ENCODE data around the gene EVA1C.
"Not testable (repeated sequence)": the region's sequence is repeated elsewhere in the genome, so short reads cannot be mapped to it uniquely, and the experiment has no call there.

The EVA1C gene

DNA sequence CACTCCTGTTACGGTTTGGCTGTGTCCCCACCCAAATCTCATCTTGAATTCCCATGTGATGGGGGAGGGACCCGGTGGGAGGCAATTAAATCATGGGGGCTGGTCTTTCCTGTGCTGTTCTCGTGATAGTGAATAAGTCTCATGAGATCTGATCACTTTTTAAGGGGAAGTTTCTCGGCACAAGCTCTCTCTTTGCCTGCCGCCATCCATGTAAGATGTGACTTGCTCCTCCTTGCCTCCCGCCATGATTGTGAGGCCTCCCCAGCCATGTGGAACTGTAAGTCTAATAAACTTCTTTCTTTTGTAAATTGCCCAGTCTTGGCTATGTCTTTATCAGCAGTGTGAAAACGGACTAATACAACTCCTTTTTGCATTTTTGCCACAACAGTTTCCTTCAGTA, 118.3 kb downstream of the EVA1C start:
- not testable (repeated sequence) for DNase-seq (ENCODE audit: low spot score)

DNA sequence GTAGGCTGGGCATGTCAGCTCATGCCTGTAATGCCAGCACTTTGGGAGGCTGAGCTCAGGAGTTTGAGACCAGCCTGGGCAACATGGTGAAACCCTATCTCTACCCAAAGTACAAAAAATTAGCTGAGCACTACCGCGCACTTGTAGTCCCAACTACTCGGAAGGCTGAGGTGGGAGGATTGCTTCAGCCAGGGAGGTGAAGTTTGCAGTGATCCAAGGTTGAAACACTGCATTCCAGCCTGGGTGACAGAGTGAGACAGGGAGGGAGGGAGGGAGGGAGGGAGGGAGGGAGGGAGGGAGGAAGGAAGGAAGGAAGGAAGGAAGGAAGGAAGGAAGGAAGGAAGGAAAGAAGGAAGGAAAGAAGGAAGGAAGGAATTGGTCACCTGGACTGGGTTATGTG, 119.1 kb downstream of the EVA1C start:
- not testable (repeated sequence) for DNase-seq (ENCODE audit: low spot score)

DNA sequence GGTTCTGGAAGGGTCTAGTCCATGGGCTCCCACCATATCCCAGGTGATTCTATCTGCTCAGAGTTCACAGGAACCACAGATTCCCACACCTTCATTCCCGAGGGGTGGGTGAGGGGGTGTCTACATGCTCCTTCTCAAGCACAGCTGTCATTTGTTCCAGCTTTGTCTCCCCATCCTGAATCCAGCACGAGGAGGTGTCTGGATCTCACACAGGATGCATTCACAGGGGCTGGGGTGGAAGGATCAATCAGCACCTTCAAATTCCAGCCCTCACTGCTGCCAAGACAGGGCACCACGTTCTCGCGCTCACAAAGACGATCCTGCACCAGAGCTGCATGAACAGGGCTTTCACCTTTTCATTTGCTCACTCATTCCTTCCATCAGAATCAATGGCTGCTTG, 120.1 kb downstream of the EVA1C start:
- no peak for DNase-seq (ENCODE audit: low spot score)

DNA sequence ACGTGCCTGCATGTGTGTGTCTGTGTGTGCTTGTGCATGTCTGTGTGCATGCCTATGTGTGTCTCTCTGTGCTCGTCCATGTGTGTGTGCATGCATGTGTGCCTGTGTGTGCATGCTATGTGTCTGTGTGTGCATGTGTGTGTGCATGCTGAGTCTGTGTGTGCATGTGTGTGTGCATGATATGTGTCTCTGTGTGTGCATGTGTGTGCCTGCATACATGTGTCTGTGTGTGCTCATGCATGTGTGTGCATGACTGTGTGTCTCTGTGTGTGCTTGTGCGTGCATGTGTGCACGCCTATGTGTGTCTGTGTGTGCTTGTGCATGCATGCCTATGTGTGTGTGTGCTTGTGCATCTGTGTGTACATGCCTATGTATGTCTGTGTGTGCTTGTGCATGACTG, 120.5 kb downstream of the EVA1C start:
- no peak for DNase-seq (ENCODE audit: low spot score)

DNA sequence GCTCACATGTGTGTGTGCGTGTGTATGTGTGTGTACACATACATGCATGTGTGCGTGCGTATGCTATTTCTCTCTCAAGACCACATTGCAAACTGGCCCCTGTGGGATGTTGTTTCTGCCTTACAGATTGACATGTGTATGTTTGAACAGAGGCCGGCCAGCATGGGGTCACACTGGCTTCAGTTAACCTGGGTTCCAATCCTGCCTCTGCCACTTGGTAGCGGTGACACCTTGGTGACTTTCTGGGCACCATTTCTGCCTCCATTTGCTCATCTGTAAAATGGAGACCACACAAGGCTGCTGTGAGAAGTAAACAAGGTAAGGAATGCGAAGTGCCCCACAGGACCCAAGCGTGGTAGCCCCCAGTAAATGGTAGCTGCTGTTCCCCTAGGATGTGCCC, 121.1 kb downstream of the EVA1C start:
- DNase-seq (ENCODE audit: low spot score), result no peak

DNA sequence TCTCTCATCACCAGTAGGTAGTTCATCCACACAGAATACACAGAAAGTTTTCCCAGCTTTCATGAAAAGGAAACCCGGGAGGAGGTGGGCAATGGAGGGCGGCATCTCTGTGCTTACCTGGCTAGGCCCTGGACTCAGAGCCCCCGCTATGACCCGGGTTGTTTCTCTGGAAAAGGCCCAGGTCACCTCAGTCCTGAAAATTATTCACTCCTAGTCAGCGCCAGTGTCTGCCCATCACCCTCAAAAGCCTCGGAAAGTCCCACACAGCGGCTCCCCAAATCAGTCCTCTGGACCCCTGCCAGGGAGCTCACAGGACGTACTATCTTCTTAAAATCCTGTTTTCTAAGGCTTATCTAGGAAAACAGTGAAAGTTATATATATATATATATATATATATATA, 121.6 kb downstream of the EVA1C start:
- no peak for DNase-seq (ENCODE audit: low spot score)

DNA sequence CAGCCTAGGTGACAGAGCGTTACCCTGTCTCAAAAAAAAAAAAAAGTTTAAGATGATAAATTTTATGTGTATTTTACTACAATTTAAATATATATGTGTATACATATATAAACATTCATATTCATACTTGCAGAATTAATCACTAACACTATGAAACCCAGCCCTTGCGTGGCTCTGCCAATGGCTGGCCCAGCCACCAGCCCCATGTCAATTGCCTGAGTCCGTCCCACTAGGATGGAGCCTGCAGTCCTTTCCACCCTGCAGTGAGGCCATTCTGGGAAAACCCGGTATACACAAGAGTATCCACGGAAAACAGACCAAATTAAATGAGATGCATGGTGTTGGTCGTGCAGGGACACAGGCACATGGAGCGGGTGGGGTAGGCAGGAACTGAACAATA, 123.1 kb downstream of the EVA1C start:
- no peak for DNase-seq (ENCODE audit: low spot score)

DNA sequence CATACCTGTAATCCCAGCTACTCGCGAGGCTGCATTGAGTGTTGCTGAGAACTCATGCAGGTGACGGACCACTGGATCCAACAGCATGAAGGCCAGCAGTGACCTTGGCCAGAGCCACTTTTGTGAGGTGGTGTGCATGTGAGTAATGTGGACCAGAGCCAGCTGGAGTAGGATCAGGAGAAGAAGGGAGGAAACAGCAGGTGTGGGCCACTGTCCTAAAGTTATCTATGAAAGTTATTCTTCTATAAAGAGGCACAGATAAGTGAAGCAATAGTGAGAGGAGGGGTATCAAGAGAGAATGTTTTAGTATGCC, 125.0 kb downstream of the EVA1C start:
- no peak for DNase-seq (ENCODE audit: low spot score)

DNA sequence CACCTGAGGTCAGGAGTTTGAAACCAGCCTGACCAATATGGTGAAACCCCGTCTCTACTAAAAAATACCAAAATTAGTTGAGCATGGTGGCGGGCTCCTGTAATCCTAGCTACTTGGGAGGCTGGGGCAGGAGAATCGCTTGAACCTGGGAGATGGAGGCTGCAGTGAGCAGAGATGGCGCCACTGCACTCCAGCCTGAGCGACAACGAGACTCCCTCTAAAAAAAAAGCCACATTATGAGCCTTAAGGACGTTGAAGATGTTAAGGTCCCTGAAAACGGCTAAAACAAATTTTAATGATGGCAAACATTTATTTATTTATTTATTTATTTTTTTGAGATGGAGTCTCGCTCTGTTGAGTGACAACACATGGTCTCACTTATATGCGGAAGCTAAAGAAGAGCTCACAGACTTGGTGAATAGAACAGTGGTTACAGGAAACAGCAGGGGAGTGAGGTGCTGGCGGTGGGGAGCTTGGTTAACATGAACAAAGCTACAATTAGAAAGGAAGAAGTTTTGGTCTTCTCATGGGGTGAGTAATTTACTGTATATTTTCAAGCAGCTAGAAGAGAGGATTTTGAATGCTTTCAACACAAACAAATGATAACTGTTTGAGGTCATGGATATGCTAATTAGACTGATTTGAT, 125.8 kb downstream of the EVA1C start:
- DNase-seq (ENCODE audit: low spot score), result peak; percentile 30

DNA sequence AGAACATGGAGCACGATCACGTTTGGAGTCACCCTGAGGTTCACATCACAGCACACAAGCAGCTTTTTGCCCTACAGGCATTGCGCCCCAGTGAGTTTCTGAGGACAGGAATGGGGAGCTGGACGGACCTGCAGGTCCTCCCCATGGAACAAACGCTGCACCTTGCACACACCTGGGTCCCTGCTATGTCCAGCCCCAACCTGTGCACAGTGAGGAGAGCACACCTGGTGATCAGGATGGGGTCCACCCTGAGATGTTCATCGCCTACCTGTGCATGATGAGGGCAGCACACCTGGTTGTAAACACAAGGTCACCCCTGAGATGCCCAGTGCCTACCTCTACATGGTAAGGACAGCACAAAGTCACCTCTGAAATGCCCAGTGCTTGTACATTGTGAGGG, 126.9 kb downstream of the EVA1C start:
- DNase-seq (ENCODE audit: low spot score), result no peak

DNA sequence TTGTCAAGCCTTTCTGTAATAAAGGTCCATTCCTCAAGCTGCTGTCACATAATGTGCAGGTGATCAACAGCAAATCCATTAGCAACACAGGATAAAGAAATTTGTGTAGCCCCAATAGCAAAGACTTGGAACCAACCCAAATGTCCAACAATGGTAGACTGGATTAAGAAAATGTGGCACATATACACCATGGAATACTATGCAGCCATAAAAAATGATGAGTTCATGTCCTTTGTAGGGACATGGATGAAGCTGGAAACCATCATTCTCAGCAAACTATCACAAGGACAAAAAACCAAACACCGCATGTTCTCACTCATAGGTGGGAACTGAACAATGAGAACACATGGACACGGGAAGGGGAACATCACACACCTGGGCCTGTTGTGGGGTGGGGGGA, 130.6 kb downstream of the EVA1C start:
- DNase-seq (ENCODE audit: low spot score), result not testable (repeated sequence)

DNA sequence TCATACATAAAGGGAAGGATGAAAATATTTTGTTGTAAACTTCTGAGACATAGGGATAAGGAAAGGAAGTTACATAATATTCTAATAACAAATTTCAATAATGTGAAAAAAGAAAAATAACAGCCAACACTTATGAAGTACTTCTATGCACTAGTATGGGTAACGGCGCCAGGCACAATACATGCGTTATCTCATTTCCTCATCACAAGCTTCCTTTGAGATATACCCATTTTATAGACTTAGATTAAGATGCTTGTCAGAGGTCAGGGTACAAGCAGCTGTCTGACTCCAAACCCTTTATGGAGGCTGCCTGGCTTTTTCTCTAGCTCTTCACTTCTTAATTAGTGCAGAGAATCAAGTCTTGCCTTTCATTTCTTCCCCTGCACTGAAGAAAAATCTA, 131.5 kb downstream of the EVA1C start:
- DNase-seq (ENCODE audit: low spot score), result no peak

DNA sequence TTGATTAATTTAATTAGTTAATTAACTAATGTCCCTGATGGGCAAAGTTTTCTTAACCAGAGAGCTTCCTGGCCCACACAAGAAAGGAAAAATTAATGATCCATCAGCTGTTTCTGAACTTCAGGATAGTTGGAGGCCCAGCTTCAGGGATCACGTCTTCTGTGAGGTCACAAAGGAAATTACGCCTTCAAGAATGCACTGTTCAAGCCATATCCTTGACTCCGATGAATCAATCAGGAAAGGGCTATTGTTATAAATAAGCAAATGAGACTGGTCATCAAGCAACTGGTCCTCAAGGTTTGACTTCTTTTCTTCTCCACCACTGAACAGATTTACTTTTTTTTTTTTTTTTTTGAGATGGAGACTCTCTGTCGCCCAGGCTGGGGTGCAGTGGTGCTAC, 132.2 kb downstream of the EVA1C start:
- no peak for DNase-seq (ENCODE audit: low spot score)

DNA sequence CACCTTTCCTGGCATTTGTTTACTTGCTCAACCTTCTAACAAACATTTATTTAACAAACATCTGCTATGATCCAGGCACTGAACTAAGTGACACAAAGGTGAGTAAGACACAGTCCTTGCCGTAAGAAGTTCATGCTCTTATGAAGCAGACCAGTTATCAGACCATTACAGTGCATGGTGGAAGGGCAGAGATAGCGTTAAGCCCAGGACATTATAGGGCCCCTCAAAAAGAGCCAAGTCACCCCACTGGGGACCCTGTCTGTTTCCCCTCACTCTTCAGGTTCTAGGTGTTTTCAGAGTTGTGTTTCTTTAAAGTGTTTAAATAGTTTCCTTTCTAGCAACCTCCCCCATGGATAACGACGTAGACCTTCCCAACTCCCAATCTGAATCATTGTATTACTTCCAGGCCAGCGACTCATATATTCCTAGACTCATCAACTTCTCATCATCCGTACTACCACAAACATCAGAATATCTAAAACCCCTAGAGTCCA, 133.5 kb downstream of the EVA1C start:
- no peak for DNase-seq (ENCODE audit: low spot score)

DNA sequence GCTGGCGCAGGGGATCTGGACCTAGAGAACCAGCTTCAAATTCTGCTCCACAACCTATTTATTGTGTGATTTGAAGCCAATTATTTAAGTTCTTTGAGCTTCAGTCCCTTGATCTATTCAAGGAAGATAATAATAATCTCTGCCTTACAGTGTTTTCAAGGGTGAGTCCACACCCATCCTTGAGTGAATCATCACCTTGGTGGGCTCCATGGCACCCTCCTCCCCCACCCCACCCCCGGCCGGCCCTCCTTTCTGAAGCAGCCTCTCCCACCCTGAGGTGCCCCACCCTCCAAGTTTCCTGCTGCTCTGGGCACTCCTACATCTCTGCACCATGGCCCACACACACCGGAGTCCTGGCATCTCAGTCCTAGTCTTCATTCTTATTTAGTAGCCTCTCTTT, 134.5 kb downstream of the EVA1C start:
- DNase-seq (ENCODE audit: low spot score), result no peak

DNA sequence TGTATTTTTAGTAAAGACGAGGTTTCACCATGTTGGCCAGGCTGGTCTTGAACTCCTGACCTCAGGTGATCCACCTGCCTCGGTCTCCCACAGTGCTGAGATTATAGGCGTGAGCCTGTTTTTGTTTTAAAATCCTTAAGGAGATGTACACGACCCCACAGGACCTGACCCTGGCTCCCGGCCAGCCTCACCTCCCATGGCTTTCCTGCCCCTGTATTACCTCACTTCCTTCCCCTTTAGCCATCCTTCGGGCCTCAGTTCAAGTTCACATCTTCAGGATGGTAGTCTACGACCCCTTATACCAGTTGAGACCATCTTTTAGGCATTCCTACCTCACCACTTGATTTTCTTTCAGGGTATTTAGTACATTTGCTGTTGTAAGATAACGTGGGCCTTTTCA, 136.5 kb downstream of the EVA1C start:
- no peak for DNase-seq (ENCODE audit: low spot score)

DNA sequence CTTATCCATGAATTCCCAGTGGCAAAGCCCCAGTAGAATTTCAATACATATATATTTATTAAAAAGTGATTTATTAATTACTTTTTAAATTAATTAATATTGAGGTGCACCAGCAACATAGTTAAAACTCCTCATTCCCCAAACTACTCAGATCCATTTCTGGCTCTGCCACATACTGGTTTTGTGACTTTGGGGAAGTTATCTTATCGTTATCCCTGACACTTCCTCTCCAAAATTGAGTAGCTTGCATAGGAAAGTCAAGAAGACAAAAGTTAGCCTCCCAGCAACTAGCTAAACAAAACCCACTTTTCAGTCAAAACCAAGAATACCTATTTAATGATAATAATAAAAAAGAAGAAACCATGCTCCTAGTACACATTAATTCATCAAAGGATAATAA, 136.9 kb downstream of the EVA1C start:
- DNase-seq (ENCODE audit: low spot score), result no peak

DNA sequence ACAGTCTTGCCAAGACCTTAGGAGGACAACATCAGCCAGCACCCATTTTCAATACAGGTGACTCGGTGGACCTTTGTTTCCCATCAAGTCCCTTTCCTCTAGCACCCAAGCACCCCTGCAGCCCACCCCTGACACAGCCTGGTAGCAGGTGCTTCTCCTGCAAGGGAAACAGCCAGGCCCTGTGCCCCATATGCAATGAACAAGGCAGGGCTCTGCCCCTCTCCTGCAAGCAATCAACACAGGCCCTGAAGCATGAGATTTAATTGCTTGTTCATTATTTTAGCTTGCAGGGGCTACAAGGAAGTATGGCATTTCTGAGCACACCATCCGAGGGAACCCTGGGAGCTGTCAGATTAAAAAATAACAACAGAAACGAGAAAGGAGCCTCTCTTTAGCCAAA, 137.4 kb downstream of the EVA1C start:
- no peak for DNase-seq (ENCODE audit: low spot score)

DNA sequence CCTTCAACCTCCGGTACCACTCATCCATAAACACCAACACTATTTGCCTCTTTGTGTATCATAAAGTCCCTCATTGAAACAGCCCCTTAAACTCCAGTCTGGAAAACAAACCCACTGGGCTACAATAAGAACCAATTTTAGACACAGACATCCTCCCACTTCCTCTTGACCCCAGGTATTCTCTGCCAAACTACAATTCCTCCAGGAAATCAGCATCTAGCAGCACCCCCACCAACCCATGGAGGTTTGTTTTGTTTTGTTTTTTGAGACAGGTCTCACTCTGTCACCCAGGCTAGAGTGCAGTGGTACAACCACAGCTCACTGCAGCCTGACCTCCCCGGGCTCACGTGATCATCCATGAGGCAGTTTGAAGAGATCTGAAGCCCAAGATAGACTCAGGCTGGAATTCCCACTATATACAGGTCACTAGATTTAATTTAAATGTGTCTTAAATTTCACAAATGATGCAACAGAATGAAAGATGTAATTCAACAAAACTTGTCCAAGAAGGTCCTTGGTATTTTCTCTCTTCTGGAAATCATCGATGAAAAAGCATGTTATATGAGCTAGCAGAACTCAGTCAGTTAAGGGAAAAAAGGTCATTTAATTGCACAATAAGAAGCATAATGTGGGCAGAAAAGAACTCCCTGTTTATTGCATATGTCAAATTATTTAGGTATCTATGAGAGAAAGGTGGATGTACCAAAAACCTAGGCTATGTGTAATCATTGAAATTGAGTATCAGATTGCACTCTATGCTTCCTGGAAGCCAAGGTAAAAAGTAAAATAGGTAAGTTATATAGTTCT, 142.5 kb downstream of the EVA1C start:
- no peak for DNase-seq (ENCODE audit: low spot score)

DNA sequence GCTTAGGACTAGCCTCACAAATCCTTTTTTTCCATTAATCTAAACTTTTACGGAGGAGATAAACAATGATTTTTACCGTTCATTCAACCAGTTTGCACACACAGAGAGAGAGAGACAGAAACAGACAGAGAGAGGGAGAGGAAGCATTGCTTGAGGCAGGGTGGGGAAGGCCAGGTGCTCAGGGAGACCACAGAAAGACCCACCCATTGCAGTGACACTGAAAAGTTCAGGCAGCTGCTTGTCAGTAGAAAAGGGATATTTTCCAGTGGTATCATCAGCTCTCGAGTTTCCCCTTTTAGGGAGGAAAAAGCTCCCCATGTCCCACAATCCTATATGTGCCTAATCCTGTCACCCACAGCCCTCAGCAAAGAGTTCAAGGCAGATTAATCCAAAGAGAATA, 145.6 kb downstream of the EVA1C start:
- no peak for DNase-seq (ENCODE audit: low spot score)

DNA sequence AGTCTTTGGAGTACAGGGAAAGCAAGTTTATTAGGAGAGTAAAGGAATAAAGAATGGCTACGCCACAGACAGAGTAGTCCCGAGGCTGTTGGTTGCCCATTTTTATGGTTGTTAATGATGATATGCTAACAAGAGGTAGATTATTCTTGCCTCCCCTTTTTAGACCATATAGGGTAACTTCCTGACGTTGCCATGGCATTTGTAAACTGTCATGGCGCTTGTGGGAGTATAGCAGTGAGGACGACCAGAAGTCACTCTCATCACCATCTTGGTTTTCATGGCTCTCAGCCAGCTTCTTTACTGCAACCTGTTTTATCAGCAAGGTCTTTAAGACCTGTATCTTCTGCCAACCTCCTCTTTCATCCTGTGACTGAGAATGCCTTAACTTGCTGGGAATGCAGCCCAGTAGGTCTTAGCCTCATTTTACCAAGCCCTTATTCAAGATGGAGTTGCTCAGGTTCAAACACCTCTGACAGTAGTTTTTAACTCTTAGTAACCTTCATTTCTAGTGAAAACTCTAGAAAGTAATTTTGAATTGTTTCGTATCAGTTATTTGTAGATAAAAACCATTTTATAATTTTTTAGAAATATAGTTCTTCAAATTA, 146.6 kb downstream of the EVA1C start:
- no peak for DNase-seq (ENCODE audit: low spot score)

DNA sequence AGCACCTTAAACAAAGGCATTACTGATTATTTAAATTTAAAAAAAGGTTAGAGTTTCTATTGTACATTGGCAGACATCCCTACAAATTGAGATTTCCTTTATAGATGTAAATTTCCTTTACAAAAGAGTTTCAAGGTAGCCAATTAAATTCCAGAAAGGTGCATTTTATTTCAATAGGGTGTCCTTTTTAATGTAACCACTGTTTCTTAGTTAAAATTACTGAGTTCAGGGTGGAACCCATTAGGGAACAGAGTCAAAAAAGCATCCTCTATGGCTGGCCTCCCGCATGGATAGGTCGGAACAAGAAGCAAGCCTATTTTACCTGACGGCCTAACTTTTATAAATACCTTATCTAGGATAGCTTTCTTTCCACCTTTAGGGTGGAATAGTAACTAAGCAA, 148.4 kb downstream of the EVA1C start:
- no peak for DNase-seq (ENCODE audit: low spot score)

DNA sequence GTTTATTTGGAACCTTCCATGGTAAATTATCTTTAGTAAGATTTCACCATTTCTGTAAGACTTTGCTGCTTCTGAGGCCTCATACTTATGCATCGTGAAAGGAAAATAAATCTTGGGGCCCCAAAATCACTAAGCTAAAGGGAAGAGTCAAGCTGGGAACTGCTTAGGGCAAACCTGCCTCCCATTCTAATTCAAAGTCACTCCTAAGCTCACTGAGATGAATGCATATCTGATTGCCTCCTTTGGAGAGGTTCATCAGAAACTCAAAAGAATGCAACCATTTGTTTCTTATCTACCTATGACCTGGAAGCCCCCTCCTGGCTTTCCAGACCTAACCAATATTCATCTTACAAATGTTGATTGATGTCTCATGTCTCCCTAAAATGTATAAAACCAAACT, 149.0 kb downstream of the EVA1C start:
- DNase-seq (ENCODE audit: low spot score), result not testable (repeated sequence)

DNA sequence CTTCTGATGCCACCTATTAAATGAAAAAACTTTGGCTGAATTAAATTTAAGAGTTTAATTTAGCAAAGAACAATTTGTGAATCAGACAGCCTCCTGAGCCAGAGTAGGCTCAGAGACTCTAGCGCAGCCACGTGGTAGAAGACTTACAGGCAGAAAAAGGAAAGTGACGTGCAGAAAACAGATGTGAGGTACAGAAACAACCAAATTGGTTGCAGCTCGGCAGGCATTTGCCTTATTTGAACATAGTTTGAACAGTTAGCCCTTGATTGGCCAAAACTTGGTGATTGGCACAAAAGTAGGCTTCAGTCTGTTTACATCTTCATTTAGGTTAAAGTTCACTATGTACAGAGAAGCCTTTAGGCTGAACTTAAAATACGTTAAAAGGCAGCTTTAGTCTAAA, 149.9 kb downstream of the EVA1C start:
- no peak for DNase-seq (ENCODE audit: low spot score)
